Gastrocnemius medialis (tissue), 4 donors: Measurements from ENCODE around the gene SCLT1.

Source experiments
- POLR2A ChIP-seq, 2 donors: fragments of 450-650 bp; IDR thresholded peaks; one replicate each; pipeline ENCODE4 v1.6.1; 2017; ENCODE audit warnings: antibody characterized with exemption in 2 of 2, mild to moderate bottlenecking in 2 of 2, moderate library complexity in 2 of 2
- TF ChIP-seq, protein P1 (sequence below), 5 experiments: fragments of 450-650 bp in 3 of 5; fragments of 200-600 bp in 2 of 5; sonication (generic) in 2 of 5; IDR thresholded peaks in 4 of 5; conservative IDR thresholded peaks in 1 of 5; 1 replicate in 4 of 5; 2 replicates in 1 of 5; pipeline ENCODE4 v1.5.1; 2016 to 2019; ENCODE audit warnings: antibody characterized with exemption in 5 of 5, mild to moderate bottlenecking in 3 of 5, moderate library complexity in 3 of 5

GRCh38 chr4:129094347-129094746 lies 1.0 kb upstream of the SCLT1 start:
- TF ChIP-seq, protein P1, sequence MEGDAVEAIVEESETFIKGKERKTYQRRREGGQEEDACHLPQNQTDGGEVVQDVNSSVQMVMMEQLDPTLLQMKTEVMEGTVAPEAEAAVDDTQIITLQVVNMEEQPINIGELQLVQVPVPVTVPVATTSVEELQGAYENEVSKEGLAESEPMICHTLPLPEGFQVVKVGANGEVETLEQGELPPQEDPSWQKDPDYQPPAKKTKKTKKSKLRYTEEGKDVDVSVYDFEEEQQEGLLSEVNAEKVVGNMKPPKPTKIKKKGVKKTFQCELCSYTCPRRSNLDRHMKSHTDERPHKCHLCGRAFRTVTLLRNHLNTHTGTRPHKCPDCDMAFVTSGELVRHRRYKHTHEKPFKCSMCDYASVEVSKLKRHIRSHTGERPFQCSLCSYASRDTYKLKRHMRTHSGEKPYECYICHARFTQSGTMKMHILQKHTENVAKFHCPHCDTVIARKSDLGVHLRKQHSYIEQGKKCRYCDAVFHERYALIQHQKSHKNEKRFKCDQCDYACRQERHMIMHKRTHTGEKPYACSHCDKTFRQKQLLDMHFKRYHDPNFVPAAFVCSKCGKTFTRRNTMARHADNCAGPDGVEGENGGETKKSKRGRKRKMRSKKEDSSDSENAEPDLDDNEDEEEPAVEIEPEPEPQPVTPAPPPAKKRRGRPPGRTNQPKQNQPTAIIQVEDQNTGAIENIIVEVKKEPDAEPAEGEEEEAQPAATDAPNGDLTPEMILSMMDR (IDR thresholded peaks at IDR 0.05 in 4 of 5, conservative IDR thresholded peaks at IDR 0.05 in 1 of 5) = no peak
- TF ChIP-seq POLR2A (IDR thresholded peaks at IDR 0.05) = no peak
